Measurements from ENCODE around the gene CLEC16A. TPM values are rescaled to one million over a fixed set of nuclear protein-coding genes. Genes with fewer than 3 reads are reported as not detected.

CLEC16A gene
- total and polyA plus RNA-seq, 7 experiments from 2014 or later = 14.7 to 38.2 (median 31.8) TPM

GRCh38 chr16:11088074-11088730 is 143.8 kb downstream of the CLEC16A start:
- Histone ChIP-seq H3K36me3 (ENCODE audit: control insufficient read depth in 2 of 3, insufficient read depth in 3 of 3, low read length in 3 of 3) (peaks cover 0 to 15% (median 0%) of the 10 kb centered on the region in 3 experiments), H3K4me1 (ENCODE audit: control insufficient read depth in 2 of 2, insufficient read depth in 2 of 2, low read length in 2 of 2) (peaks cover 2 to 24% of the 10 kb centered on the region in 2 donors), H3K9me3 (ENCODE audit: control insufficient read depth in 2 of 3, low read length in 3 of 3) (no peaks in the 10 kb centered on the region), H3K4me3 (ENCODE audit: low read length) (no peak overlapping the region), H3K27me3 (ENCODE audit: control insufficient read depth in 2 of 2, insufficient read depth in 2 of 2, low read length in 2 of 2) (no peaks in the 10 kb centered on the region), H3K27ac (ENCODE audit: low read depth, low read length) (peak overlapping the region; percentile 38)
- Mint-ChIP-seq H3K9me3 (no peaks in the 10 kb centered on the region), H3K4me1 (peaks cover 18 to 71% (median 45%) of the 10 kb centered on the region in 7 donors), H3K4me3 (peak overlapping the region in 7 of 10 donors; percentile 17 to 52 (median 37)), H3K27me3 (no peaks in the 10 kb centered on the region), H3K36me3 (peaks cover 0 to 15% (median 4%) of the 10 kb centered on the region in 5 donors), H3K27ac (peak overlapping the region in 6 of 9 donors; percentile 48 to 81 (median 71))
- ChIA-PET CTCF (no interaction called here), POLR2A (interaction anchor here (1.5 kb wide), 1 partner anchor 146 kb away, joined by 3 read pairs; the partner anchor contains the start of gene DEXI)
- intact Hi-C loops (cut with micrococcal nuclease) = no loop called here
- ATAC-seq = peak; percentile 58
- DNase-seq = peak in 4 of 9 donors; percentile 18 to 38 (median 29)

DNA sequence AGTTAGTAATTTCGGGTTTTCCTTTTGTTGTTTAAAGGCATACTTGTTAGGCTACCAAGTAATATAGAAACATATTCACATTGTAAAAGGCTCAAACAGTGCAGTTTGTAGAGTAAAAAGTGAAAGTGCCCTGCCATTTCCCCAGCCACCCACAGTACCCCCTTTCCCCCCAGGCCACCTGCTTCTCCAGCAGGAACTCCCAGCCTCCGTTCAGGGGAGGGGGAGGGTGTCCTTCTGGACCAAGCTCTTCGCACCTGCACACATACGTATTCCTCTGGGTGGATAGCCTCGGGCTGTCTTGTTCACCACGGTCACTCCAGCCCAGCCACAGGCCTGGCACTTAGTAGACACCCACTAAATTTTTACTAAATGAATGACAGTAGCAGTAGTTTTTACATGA is 144.5 kb downstream of the CLEC16A start:
- peaks cover 22 to 71% (median 51%) of the 10 kb centered on the region in 7 donors for H3K4me1 Mint-ChIP-seq
- H3K27ac ChIP-seq (ENCODE audit: low read depth, low read length) = no peak overlapping the region
- no peaks in the 10 kb centered on the region for H3K9me3 ChIP-seq (ENCODE audit: control insufficient read depth in 2 of 3, low read length in 3 of 3)
- ChIA-PET POLR2A (interaction anchor here (1.5 kb wide), 1 partner anchor 147 kb away, joined by 3 read pairs; the partner anchor contains the start of gene DEXI), CTCF (no interaction called here)
- no peak overlapping the region for H3K4me3 ChIP-seq (ENCODE audit: low read length)
- peak overlapping the region in 7 of 9 donors; percentile 22 to 81 (median 48) for H3K27ac Mint-ChIP-seq
- no peaks in the 10 kb centered on the region for H3K27me3 Mint-ChIP-seq
- peaks cover 8 to 30% of the 10 kb centered on the region in 2 donors for H3K4me1 ChIP-seq (ENCODE audit: control insufficient read depth in 2 of 2, insufficient read depth in 2 of 2, low read length in 2 of 2)
- DNase-seq = no peak
- no peak for ATAC-seq
- H3K36me3 ChIP-seq (ENCODE audit: control insufficient read depth in 2 of 3, insufficient read depth in 3 of 3, low read length in 3 of 3) = peaks cover 0 to 11% (median 0%) of the 10 kb centered on the region in 3 experiments
- H3K9me3 Mint-ChIP-seq = no peaks in the 10 kb centered on the region
- peak overlapping the region in 2 of 10 donors; percentile 37 to 52 for H3K4me3 Mint-ChIP-seq
- peaks cover 0 to 19% (median 4%) of the 10 kb centered on the region in 5 donors for H3K36me3 Mint-ChIP-seq
- intact Hi-C loops (cut with micrococcal nuclease) = no loop called here
- H3K27me3 ChIP-seq (ENCODE audit: control insufficient read depth in 2 of 2, insufficient read depth in 2 of 2, low read length in 2 of 2) = no peaks in the 10 kb centered on the region

DNA sequence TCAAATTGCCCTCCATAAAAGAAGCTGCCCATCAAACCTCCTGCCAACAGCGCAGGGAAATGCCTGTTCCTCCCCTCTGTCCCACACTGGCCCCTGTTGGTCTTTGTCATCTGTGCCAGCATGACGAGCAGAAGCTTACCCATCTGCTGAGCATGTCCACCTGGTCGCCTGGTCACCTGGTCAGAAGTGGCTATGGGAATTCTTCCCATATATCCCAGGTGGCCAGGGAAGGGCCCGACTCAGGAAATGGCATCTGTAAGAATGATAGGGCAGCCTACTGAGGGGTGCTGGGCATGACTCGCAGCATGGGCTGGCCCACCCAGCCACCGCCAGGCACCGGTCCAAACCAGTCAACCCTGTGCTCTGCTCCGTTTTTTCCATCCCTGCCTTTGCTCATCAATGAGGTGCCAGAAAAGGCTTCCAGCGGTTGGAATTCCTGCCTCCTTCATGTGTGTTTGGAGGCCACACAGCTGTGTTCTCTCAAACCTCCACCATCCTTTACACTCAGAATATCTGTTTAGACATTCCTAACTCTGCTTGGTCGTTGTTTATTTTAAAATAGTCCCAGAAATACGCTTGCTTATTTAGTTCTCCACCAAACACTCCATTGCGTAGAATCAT is 145.2 kb downstream of the CLEC16A start:
- Mint-ChIP-seq H3K4me1 (peaks cover 23 to 71% (median 59%) of the 10 kb centered on the region in 7 donors), H3K27ac (peak overlapping the region in 5 of 9 donors; percentile 55 to 78 (median 62)), H3K9me3 (no peaks in the 10 kb centered on the region), H3K36me3 (peaks cover 0 to 19% (median 4%) of the 10 kb centered on the region in 5 donors), H3K4me3 (no peak overlapping the region), H3K27me3 (no peaks in the 10 kb centered on the region)
- ATAC-seq (no peak), DNase-seq (no peak)
- Histone ChIP-seq H3K36me3 (ENCODE audit: control insufficient read depth in 2 of 3, insufficient read depth in 3 of 3, low read length in 3 of 3) (peaks cover 0 to 7% (median 0%) of the 10 kb centered on the region in 3 experiments), H3K9me3 (ENCODE audit: control insufficient read depth in 2 of 3, low read length in 3 of 3) (no peaks in the 10 kb centered on the region), H3K4me3 (ENCODE audit: low read length) (no peak overlapping the region), H3K27ac (ENCODE audit: low read depth, low read length) (no peak overlapping the region), H3K4me1 (ENCODE audit: control insufficient read depth in 2 of 2, insufficient read depth in 2 of 2, low read length in 2 of 2) (peaks cover 16 to 38% of the 10 kb centered on the region in 2 donors), H3K27me3 (ENCODE audit: control insufficient read depth in 2 of 2, insufficient read depth in 2 of 2, low read length in 2 of 2) (no peaks in the 10 kb centered on the region)
- ChIA-PET CTCF (no interaction called here), POLR2A (no interaction called here)
- intact Hi-C loops (cut with micrococcal nuclease) = no loop called here

DNA sequence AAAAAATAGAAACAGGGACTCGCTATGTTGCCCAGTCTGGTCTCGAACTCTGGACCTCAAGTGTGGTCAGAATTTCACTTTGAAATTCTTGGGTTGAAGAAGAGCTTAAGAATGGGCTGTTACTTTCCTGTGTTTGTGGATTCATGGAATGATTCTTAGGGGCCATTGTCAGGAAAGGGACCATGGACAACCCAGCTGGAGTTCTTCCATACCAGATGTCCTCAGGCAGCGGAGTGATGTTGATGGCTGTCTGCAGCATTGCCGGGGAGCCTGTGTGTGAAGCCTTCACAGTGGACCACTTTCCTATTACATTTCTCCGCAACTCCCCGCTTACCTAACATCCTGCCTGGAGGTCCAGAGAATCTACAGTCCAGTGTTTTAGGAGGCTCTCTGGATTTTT is 145.9 kb downstream of the CLEC16A start:
- Histone ChIP-seq H3K4me1 (ENCODE audit: control insufficient read depth in 2 of 2, insufficient read depth in 2 of 2, low read length in 2 of 2) (peaks cover 19 to 44% of the 10 kb centered on the region in 2 donors), H3K27ac (ENCODE audit: low read depth, low read length) (no peak overlapping the region), H3K9me3 (ENCODE audit: control insufficient read depth in 2 of 3, low read length in 3 of 3) (no peaks in the 10 kb centered on the region), H3K27me3 (ENCODE audit: control insufficient read depth in 2 of 2, insufficient read depth in 2 of 2, low read length in 2 of 2) (no peaks in the 10 kb centered on the region), H3K36me3 (ENCODE audit: control insufficient read depth in 2 of 3, insufficient read depth in 3 of 3, low read length in 3 of 3) (peaks cover 0 to under 1% (median 0%) of the 10 kb centered on the region in 3 experiments), H3K4me3 (ENCODE audit: low read length) (no peak overlapping the region)
- Mint-ChIP-seq H3K36me3 (peaks cover 0 to 20% (median 7%) of the 10 kb centered on the region in 5 donors), H3K4me1 (peaks cover 28 to 77% (median 65%) of the 10 kb centered on the region in 7 donors), H3K27ac (peak overlapping the region in 1 of 9 donors; percentile 62), H3K27me3 (no peaks in the 10 kb centered on the region), H3K4me3 (no peak overlapping the region), H3K9me3 (no peaks in the 10 kb centered on the region)
- intact Hi-C loops (cut with micrococcal nuclease) = no loop called here
- POLR2A ChIA-PET = no interaction called here
- CTCF ChIA-PET = interaction anchor here (0.6 kb wide), 1 partner anchor 55 kb away, joined by 3 read pairs; no protein-coding TSS in a partner anchor
- no peak for ATAC-seq
- DNase-seq = no peak

GRCh38 chr16:11091021-11091785 is 146.8 kb downstream of the CLEC16A start:
- H3K4me1 Mint-ChIP-seq = peaks cover 28 to 76% (median 67%) of the 10 kb centered on the region in 7 donors
- DNase-seq = no peak
- peaks cover 0 to 20% (median 7%) of the 10 kb centered on the region in 5 donors for H3K36me3 Mint-ChIP-seq
- intact Hi-C loops (cut with micrococcal nuclease) = no loop called here
- H3K27ac Mint-ChIP-seq = peak overlapping the region in 1 of 9 donors; percentile 77
- Histone ChIP-seq H3K9me3 (ENCODE audit: control insufficient read depth in 2 of 3, low read length in 3 of 3) (no peaks in the 10 kb centered on the region), H3K4me3 (ENCODE audit: low read length) (no peak overlapping the region), H3K4me1 (ENCODE audit: control insufficient read depth in 2 of 2, insufficient read depth in 2 of 2, low read length in 2 of 2) (peaks cover 19 to 50% of the 10 kb centered on the region in 2 donors), H3K27me3 (ENCODE audit: control insufficient read depth in 2 of 2, insufficient read depth in 2 of 2, low read length in 2 of 2) (no peaks in the 10 kb centered on the region), H3K27ac (ENCODE audit: low read depth, low read length) (no peak overlapping the region), H3K36me3 (ENCODE audit: control insufficient read depth in 2 of 3, insufficient read depth in 3 of 3, low read length in 3 of 3) (no peaks in the 10 kb centered on the region)
- POLR2A ChIA-PET = interaction anchor here (0.6 kb wide), 1 partner anchor 10 kb away, joined by 4 read pairs; no protein-coding TSS in a partner anchor
- ATAC-seq = no peak
- CTCF ChIA-PET = no interaction called here
- peak overlapping the region in 1 of 10 donors; percentile 20 for H3K4me3 Mint-ChIP-seq
- H3K9me3 Mint-ChIP-seq = no peaks in the 10 kb centered on the region
- H3K27me3 Mint-ChIP-seq = no peaks in the 10 kb centered on the region
